Activated T-cell treated with anti-CD3 and anti-CD28 coated beads, Interleukin-2, amount 50 U/mL, for 4 hours (primary cell): Measurements from ENCODE around the gene DARS2. TPM values are rescaled to one million over a fixed set of nuclear protein-coding genes. Genes with fewer than 3 reads are reported as not detected.
A peak's percentile ranks its signal among the peaks of the same experiment; 100 is the strongest.
"Not testable (repeated sequence)": the region's sequence is repeated elsewhere in the genome, so short reads cannot be mapped to it uniquely, and the experiment has no call there.

Source experiments
- ATAC-seq, 2 donors: fragments of 200-7000 bp; cut with Tn5 transposase; one replicate each; pipeline ENCODE4 v1.10.0; 2021
- DNase-seq: peaks from one replicate; pipeline ENCODE4 v3.0.0-alpha.2; 2020
- H3K27me3 Mint-ChIP-seq: one replicate; pipeline ENCODE4 v1.8.0; 2021; ENCODE audit warnings: low read depth, mixed read lengths
- H3K36me3 Mint-ChIP-seq: one replicate; pipeline ENCODE4 v1.8.0; 2022; ENCODE audit warnings: mixed read lengths; ENCODE audit not compliant: insufficient read depth
- H3K4me1 Mint-ChIP-seq: one replicate; pipeline ENCODE4 v1.8.0; 2021; ENCODE audit warnings: low read depth, mixed read lengths
- H3K4me3 Mint-ChIP-seq: one replicate; pipeline ENCODE4 v1.8.0; 2021; ENCODE audit warnings: mild to moderate bottlenecking, moderate library complexity, mixed read lengths
- H3K9me3 Mint-ChIP-seq: one replicate; pipeline ENCODE4 v1.8.0; 2021; ENCODE audit warnings: mixed read lengths
- total RNA-seq, 3 donors: library from RNA; stranded (reverse); gene quantifications; one replicate each; pipeline ENCODE4 v1.2.1, GENCODE V29; 2021

DARS2 gene, protein sequence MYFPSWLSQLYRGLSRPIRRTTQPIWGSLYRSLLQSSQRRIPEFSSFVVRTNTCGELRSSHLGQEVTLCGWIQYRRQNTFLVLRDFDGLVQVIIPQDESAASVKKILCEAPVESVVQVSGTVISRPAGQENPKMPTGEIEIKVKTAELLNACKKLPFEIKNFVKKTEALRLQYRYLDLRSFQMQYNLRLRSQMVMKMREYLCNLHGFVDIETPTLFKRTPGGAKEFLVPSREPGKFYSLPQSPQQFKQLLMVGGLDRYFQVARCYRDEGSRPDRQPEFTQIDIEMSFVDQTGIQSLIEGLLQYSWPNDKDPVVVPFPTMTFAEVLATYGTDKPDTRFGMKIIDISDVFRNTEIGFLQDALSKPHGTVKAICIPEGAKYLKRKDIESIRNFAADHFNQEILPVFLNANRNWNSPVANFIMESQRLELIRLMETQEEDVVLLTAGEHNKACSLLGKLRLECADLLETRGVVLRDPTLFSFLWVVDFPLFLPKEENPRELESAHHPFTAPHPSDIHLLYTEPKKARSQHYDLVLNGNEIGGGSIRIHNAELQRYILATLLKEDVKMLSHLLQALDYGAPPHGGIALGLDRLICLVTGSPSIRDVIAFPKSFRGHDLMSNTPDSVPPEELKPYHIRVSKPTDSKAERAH
- total RNA-seq: 10 to 100 TPM; 30.7 to 38.6 (median 35.5) TPM

- H3K36me3 Mint-ChIP-seq: peaks cover 10% of the 10 kb centered on the region
- no peaks in the 10 kb centered on the region for H3K9me3 Mint-ChIP-seq
- ATAC-seq (peak; percentile 92 to 93), DNase-seq (peak; percentile 81)
- no peaks in the 10 kb centered on the region for H3K27me3 Mint-ChIP-seq
- H3K4me1 Mint-ChIP-seq: peaks cover 41% of the 10 kb centered on the region
- H3K4me3 Mint-ChIP-seq: peak within 1 kb of the TSS; percentile 97
These were observed at the start of gene DARS2, which contains the start of gene CENPL for GRCh38 chr1:173824315-173825081. Gene DARS2, plus strand, starts transcription at chr1:173824673. Its CDS starts 557 bp downstream, at chr1:173825230. Gene CENPL, minus strand, starts transcription at chr1:173824883. Its CDS starts 13,584 bp downstream, at chr1:173811299.

GRCh38 chr1:173775578-173776226 is 48.8 kb upstream of the DARS2 start:
- no peaks in the 10 kb centered on the region for H3K9me3 Mint-ChIP-seq
- H3K36me3 Mint-ChIP-seq: peaks cover 48% of the 10 kb centered on the region
- ATAC-seq (no peak), DNase-seq (no peak)
- H3K4me1 Mint-ChIP-seq: no peaks in the 10 kb centered on the region
- H3K4me3 Mint-ChIP-seq: no peak overlapping the region
- no peaks in the 10 kb centered on the region for H3K27me3 Mint-ChIP-seq

- Mint-ChIP-seq H3K27me3 (no peaks in the 10 kb centered on the region), H3K4me1 (no peaks in the 10 kb centered on the region), H3K9me3 (no peaks in the 10 kb centered on the region), H3K36me3 (peaks cover 54% of the 10 kb centered on the region), H3K4me3 (no peak overlapping the region)
- no peak for DNase-seq
- no peak for ATAC-seq
These were observed 44.5 kb upstream of the DARS2 start for GRCh38 chr1:173779936-173780335.

- ATAC-seq (no peak), DNase-seq (no peak)
- Mint-ChIP-seq H3K36me3 (peaks cover 23% of the 10 kb centered on the region), H3K4me1 (no peaks in the 10 kb centered on the region), H3K27me3 (no peaks in the 10 kb centered on the region), H3K9me3 (no peaks in the 10 kb centered on the region), H3K4me3 (no peak overlapping the region)
These were observed 39.5 kb upstream of the DARS2 start for GRCh38 chr1:173784997-173785396.

DNA sequence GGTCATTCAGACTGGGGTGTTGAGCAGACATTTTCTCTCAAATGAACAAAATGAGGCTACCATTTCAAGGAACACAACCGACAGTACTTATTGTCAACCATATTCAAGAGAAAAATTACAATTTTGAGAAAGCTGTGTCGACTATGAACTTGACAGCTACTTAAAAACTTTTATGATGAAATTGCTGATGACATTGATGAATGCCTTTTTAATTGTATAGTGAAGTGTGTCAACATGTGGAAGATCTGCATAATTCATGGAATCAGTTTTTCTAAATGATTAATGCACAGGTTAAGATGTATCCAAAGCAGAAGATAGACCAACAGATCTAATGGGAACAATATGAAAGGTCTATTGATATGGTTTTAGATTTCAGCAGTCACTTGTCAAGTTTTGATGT is 34.6 kb upstream of the DARS2 start:
- ATAC-seq (no peak), DNase-seq (no peak)
- Mint-ChIP-seq H3K4me3 (no peak overlapping the region), H3K9me3 (no peaks in the 10 kb centered on the region), H3K4me1 (no peaks in the 10 kb centered on the region), H3K36me3 (peaks cover 7% of the 10 kb centered on the region), H3K27me3 (no peaks in the 10 kb centered on the region)

- H3K27me3 Mint-ChIP-seq: no peaks in the 10 kb centered on the region
- no peaks in the 10 kb centered on the region for H3K4me1 Mint-ChIP-seq
- H3K4me3 Mint-ChIP-seq: no peak overlapping the region
- ATAC-seq (no peak), DNase-seq (no peak)
- H3K9me3 Mint-ChIP-seq: no peaks in the 10 kb centered on the region
- peaks cover 13% of the 10 kb centered on the region for H3K36me3 Mint-ChIP-seq
These were observed 26.4 kb upstream of the DARS2 start for GRCh38 chr1:173798078-173798477.

GRCh38 chr1:173799995-173800394 is 24.5 kb upstream of the DARS2 start:
- peaks cover 18% of the 10 kb centered on the region for H3K36me3 Mint-ChIP-seq
- not testable (repeated sequence) for H3K4me1 Mint-ChIP-seq, H3K27me3 Mint-ChIP-seq, DNase-seq, H3K4me3 Mint-ChIP-seq, H3K9me3 Mint-ChIP-seq, ATAC-seq

GRCh38 chr1:173802961-173803360 is 21.5 kb upstream of the DARS2 start:
- no peaks in the 10 kb centered on the region for H3K27me3 Mint-ChIP-seq
- no peaks in the 10 kb centered on the region for H3K4me1 Mint-ChIP-seq
- H3K4me3 Mint-ChIP-seq: no peak overlapping the region
- H3K9me3 Mint-ChIP-seq: no peaks in the 10 kb centered on the region
- ATAC-seq (no peak), DNase-seq (no peak)
- peaks cover 26% of the 10 kb centered on the region for H3K36me3 Mint-ChIP-seq

GRCh38 chr1:173813654-173814053 is 10.8 kb upstream of the DARS2 start:
- Mint-ChIP-seq H3K36me3 (peaks cover 33% of the 10 kb centered on the region), H3K4me1 (peaks cover 21% of the 10 kb centered on the region)
- not testable (repeated sequence) for H3K27me3 Mint-ChIP-seq, ATAC-seq, H3K9me3 Mint-ChIP-seq, H3K4me3 Mint-ChIP-seq, DNase-seq

DNA sequence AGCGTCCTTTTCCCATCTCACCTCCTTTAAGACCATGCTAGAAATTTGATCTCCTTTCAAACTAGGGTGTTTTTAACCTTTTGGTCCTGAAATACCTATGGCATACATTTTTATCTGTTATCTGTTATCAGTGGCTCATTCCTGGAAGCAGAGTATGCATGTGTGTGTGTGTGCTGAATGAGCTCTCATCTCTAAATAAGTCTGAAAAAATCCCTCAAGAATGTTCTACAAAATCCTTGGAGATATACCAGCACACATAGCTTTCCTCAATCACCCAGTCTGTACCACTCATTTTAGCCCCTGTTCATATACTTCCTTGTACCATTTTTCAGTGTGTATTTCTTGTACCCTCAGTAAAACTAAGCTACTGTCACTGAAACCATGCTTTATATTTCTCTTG is 6.0 kb upstream of the DARS2 start:
- DNase-seq (no peak), ATAC-seq (no peak)
- H3K27me3 Mint-ChIP-seq: no peaks in the 10 kb centered on the region
- no peaks in the 10 kb centered on the region for H3K9me3 Mint-ChIP-seq
- H3K4me1 Mint-ChIP-seq: peaks cover 33% of the 10 kb centered on the region
- peaks cover 17% of the 10 kb centered on the region for H3K36me3 Mint-ChIP-seq
- H3K4me3 Mint-ChIP-seq: no peak overlapping the region

- DNase-seq (no peak), ATAC-seq (no peak)
- H3K4me1 Mint-ChIP-seq: peaks cover 34% of the 10 kb centered on the region
- H3K9me3 Mint-ChIP-seq: no peaks in the 10 kb centered on the region
- H3K27me3 Mint-ChIP-seq: no peaks in the 10 kb centered on the region
- H3K4me3 Mint-ChIP-seq: no peak overlapping the region
- H3K36me3 Mint-ChIP-seq: peaks cover 9% of the 10 kb centered on the region
These were observed 2.8 kb upstream of the DARS2 start for GRCh38 chr1:173821680-173822079.

- peaks cover 7% of the 10 kb centered on the region for H3K36me3 Mint-ChIP-seq
- peak; percentile 46 to 47 for ATAC-seq
- peaks cover 41% of the 10 kb centered on the region for H3K4me1 Mint-ChIP-seq
- no peak for DNase-seq
- no peaks in the 10 kb centered on the region for H3K27me3 Mint-ChIP-seq
- no peaks in the 10 kb centered on the region for H3K9me3 Mint-ChIP-seq
- H3K4me3 Mint-ChIP-seq: peak overlapping the region; percentile 97
These were observed 625 bp upstream of the DARS2 start for GRCh38 chr1:173823781-173824314.

GRCh38 chr1:173827611-173828010 is 3.1 kb downstream of the DARS2 start:
- H3K4me1 Mint-ChIP-seq: peaks cover 29% of the 10 kb centered on the region
- no peak overlapping the region for H3K4me3 Mint-ChIP-seq
- no peak for ATAC-seq
- H3K36me3 Mint-ChIP-seq: peaks cover 15% of the 10 kb centered on the region
- no peaks in the 10 kb centered on the region for H3K9me3 Mint-ChIP-seq
- no peaks in the 10 kb centered on the region for H3K27me3 Mint-ChIP-seq
- no peak for DNase-seq

- Mint-ChIP-seq H3K36me3 (peaks cover 26% of the 10 kb centered on the region), H3K27me3 (no peaks in the 10 kb centered on the region), H3K9me3 (no peaks in the 10 kb centered on the region), H3K4me1 (peaks cover 4% of the 10 kb centered on the region), H3K4me3 (no peak overlapping the region)
- DNase-seq (no peak), ATAC-seq (no peak)
These were observed 8.3 kb downstream of the DARS2 start for GRCh38 chr1:173832748-173833147.
